ENCODE measurements around the gene ZNF154. TPM values are rescaled to one million over a fixed set of nuclear protein-coding genes. Genes with fewer than 3 reads are reported as not detected.
"Not testable (repeated sequence)": the region's sequence is repeated elsewhere in the genome, so short reads cannot be mapped to it uniquely, and the experiment has no call there.

Gene ZNF154
- 3.5 TPM for total RNA-seq
- long read RNA-seq, partial matches to known transcripts, result 1 of 2 reads
- long read RNA-seq, other reads (novel, unspliced or antisense), result 1 of 2 reads

DNA sequence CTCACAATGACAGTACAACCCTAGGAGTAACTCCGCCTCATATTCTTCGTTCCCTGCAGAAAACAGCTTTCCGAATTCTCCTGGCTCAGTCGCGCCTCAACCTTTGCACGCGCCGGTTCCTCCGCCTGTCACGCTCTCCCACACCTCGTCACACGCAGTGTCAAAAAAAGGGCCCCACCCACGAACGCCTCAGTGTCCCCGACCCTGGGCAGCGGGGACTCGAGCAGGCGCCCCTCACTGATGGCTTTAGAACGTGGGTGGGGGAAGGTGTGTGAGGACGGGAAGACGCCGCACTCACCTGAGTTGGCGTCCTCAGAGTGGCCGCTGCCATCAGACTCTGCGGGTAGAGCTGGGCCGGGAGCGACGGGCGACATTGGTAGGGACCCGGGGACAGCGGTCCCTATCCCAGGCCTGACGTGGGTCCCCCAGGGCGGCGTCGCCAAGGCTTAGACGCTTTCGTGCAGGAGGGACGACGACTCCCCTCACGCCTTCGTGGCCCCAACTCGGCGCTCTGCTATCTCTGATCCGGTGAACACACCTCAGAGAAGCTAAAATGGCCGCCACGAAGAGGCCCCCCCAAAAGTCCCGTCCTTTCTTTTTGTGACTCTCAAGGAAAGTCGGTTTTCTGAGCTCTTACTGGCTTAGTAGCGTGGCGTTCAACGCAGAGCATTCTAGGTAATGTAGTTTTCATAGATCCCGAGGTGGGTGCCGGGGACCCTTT lies at the start of gene ZNF154:
Gene ZNF154 (minus strand): TSS at position 564 of the 721 bp plus-strand sequence. CDS start 233 bp downstream, at position 331.
- ATAC-seq, result peak; percentile 83
- DNase-seq, result peak; percentile 39
- intact Hi-C loops (cut with micrococcal nuclease), result no loop called here

DNA sequence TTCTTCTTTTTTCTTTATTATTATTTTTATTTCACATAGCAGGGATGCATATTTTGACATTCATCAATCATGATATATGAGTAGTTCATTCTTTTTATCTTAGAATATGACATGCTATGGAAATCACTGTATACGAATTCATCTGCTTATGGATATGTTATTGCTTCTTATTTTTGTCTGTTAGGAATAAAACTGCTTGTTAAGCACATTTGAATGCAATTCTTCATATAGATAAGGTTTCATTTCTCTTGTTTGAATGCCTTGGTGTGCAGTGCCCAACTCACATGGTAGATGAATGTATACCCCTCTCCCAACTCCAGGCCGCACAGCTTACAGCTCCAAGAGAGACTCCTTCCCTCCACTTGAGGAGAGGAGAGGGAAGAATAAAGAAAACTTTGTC lies 48.9 kb upstream of the ZNF154 start:
- DNase-seq (no peak), ATAC-seq (no peak)
- intact Hi-C loops (cut with micrococcal nuclease), result no loop called here

DNA sequence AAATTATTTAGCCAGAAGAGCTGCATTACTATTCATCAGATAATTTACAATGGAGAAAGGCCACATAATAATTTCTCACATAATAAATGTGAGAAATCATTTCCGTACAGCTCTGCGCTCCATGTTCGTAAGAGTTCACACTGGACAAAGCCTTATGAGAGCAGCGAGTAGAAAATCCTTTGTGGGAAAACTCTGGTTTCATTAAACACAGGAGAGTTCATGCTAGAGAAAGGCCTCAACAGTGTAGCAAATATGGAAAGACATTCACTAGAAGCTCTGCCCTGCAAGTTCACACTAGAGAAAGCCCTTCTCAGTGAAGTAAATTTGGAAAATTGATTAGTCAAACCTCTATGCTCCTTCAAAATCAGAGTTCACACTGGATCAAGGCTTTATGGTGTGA lies 46.0 kb upstream of the ZNF154 start:
- intact Hi-C loops (cut with micrococcal nuclease), result no loop called here
- DNase-seq, result no peak
- ATAC-seq, result no peak

DNA sequence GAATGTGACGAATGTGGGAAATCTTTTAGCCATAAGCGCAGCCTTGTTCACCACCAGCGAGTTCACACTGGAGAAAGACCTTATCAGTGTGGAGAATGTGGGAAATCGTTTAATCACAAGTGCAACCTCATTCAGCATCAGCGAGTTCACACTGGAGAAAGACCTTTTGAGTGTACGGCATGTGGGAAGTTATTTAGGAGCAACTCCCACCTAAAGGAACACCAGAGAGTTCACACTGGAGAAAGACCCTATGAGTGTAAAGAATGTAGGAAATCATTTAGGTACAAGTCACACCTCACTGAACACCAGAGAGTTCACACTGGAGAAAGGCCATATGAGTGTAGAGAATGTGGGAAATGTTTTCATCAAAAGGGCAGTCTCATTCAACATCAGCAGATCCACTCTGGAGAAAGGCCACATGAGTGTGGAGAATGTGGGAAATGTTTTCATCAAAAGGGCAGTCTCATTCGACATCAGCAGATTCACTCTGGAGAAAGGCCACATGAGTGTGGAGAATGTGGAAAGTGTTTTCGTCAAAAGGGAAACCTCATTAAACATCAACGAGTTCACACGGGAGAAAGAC lies 45.2 kb upstream of the ZNF154 start:
- ATAC-seq (no peak), DNase-seq (no peak)
- intact Hi-C loops (cut with micrococcal nuclease), result no loop called here

DNA sequence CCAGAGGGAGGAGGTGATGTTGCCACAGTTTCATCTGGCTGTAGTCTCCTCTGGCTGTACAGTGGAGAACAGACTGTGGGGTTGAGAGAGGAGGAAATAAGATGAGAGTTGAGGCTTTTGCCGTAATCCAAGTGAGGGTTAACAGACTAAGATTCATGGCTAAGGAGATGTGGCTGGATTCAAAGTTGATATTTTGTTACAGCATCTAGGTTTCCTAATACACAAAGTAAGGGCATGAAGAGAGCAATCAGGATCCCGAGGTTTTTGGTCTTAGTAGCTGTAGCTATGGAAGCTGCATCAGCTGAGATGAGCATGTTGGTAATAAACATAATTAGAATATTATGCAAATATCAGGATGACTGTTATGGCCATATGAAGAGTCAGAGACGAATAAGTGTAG lies 39.0 kb upstream of the ZNF154 start:
- DNase-seq (no peak), ATAC-seq (no peak)
- intact Hi-C loops (cut with micrococcal nuclease), result no loop called here

DNA sequence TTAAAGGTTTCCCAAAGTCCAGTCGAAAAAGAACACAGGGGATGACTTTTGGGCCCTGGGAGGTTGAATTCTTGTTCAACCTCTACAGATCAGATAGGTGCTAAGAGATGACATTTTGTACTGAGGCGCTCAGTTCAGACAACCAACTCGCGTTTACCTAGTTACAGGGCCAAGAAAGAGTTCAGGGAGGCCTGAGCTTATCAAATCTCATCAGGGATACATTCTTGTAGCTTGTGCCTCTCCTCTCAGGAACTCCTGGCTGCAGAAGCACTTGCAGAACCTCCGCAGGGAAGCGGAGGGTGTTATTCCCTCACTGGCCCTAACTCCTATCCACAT lies 38.4 kb upstream of the ZNF154 start:
- intact Hi-C loops (cut with micrococcal nuclease), result no loop called here
- no peak for DNase-seq
- ATAC-seq, result peak; percentile 15

DNA sequence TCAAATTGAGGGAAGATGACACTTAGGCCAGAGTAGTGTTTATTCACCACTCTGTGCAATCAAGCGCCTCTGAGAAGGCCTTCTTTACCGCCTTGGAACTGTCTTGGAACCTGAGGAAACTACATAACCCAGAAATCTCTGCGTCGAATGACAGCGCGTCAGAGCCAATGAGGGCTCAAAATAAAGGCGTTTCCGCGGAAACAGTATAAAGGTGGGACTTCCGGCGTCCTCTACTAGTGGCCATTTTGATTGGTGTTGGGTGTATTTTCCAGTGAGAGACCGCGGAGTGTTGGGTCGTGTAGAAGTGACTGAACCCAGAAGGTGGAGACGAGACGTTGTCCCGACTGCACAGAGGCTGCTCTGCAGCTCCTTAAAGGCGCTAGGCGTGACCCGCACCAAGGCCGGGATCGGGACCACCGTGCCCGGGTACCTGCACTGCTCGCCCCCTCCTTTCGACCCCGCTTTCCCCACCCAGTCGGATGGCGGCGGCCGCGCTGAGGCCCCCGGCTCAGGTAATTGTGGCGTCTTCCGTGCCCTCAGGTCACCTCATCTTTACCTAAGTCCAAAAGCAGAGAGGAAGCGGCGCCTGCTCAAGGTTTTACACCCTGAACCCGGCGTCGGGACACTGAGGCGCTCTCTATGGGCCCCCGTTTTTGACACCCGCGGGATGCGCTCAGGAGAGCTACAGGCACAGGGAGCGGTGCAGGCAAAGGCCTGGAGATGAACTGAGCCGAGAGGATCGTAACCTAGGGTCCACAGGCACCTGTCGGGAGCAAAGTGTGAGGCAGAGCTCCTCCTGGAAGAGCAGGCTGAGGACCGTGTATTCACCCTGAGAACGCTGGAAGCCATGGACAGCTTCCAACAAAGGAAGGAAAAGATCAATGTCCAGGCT lies 37.8 kb upstream of the ZNF154 start, which contains the start of gene ZNF776:
Gene ZNF776 (plus strand): TSS at position 236 of the 892 bp plus-strand sequence. CDS start 244 bp downstream, at position 480.
- peak; percentile 81 for DNase-seq
- peak; percentile 97 for ATAC-seq
- intact Hi-C loops (cut with micrococcal nuclease), result no loop called here

DNA sequence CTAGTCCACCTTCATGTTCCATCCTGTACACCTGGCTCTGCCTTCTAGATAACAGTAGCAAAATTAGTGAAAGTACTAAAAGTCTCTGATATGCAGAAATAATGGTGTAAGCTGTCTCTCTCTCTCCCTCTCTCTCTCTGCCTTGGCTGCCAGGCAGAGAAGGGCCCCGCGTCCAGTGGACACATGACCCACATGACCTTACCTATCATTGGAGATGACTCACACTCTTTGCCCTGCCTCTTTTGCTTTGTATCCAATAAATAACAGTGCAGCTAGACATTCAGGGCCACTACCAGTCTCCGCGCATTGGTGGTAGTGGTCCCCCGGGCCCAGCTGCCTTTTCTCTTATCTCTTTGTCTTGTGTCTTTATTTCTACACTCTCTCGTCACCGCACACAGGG lies 29.8 kb upstream of the ZNF154 start:
- DNase-seq; intact Hi-C loops (cut with micrococcal nuclease); ATAC-seq: not testable (repeated sequence)

DNA sequence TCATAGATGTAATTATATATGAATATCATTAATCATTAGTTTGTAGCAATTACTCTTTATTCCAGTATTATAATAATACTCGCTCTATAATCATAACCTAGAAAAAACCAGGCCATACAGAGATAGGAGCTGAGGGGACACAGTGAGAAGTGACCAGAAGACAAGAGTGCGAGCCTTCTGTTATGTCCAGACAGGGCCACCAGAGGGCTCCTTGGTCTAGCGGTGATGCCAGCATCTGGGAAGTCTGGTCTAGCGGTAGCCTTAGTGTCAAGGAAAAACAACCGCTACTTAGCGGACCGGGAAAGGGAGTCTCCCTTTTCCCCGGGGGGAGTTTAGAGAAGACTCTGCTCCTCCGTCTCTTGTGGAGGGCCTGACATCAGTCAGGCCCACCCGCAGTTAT lies 29.3 kb upstream of the ZNF154 start:
- peak; percentile 86 for ATAC-seq
- DNase-seq, result peak; percentile 70
- intact Hi-C loops (cut with micrococcal nuclease), result not testable (repeated sequence)

DNA sequence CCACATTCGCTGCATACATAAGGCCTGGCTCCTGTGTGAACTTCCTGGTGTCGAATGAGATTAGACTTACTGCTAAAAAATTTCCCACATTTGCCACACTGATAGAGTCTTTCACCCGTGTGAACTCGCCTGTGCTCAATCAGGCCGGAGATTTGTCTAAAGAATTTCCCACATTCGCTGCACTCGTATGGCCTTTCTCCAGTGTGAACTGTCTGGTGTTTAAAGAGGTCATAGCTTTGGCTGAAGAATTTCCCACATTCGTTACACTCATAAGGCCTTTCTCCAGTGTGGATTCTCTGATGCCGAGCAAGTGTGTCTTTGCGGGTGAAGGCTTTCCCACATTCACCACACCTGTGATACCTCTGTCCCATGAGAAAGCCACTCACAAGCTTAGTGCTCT lies 11.9 kb upstream of the ZNF154 start:
- DNase-seq (no peak), ATAC-seq (no peak)
- intact Hi-C loops (cut with micrococcal nuclease), result no loop called here

DNA sequence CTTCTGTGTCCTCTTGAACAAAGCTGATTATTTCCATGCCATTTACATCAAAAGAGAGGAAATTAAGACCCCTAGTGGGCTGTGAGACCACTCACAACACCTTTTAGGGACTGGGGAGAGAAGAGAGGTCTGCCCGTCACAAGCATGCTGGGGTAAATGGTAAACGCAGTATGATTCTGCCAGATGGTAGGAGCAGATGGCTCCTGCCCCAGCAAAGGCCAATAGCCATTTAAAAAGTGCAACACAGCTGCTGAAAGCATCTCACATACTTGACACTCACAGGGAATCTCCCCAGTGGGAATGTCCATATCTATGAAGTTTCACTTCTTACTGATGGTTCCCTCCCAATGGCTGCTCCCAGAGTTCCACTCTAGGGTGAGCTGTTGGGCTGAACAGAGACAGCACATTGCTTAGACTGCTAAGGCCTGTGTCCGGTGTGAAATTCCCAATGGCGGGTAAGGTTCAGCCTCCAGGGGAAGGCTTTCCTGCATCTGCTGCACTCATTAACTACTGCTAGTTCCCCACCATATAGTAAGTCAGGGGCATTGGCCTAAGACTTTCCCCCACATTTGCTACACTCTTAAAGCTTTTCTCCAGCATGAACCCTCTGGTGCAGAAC lies 11.0 kb upstream of the ZNF154 start:
- ATAC-seq (no peak), DNase-seq (no peak)
- intact Hi-C loops (cut with micrococcal nuclease), result no loop called here

DNA sequence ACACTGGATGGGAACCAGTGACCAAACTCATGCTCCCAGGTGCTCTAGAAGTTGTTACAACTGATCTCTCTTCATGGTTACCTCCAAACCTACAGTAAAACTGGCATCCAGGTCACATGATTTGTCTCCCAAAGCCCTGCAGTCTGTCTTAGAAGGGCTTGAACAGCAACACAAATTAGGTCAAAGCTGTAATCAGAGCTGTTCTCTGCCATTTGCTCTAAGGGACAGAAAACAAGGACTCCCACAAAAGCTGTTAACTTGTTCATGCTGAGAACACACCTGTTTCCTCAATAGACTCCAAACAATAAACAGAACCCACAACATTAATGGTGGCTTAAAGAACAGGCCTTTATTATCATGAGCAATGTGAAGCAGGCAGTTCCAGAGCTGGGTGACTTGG lies 10.4 kb upstream of the ZNF154 start:
- no peak for ATAC-seq
- DNase-seq, result no peak
- intact Hi-C loops (cut with micrococcal nuclease), result no loop called here

DNA sequence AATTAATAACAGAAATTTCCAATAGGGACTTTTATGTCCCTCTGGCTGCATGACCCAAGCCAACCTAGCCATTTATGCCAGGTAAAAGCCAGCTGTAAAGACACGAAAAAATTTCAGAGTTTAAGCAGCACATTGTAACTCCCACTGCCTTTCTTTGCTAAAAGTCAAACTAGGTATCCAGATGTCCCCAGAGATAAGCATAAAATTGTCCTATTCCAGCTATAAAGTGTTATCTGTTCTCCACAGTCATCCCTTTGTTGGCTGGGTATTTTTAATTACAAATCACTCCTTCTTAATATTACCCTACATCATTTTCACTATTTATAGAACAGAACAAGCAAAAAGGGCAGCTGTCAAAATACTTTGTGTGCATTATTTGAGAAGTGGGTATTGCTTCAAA lies 3.2 kb upstream of the ZNF154 start:
- no peak for DNase-seq
- intact Hi-C loops (cut with micrococcal nuclease), result no loop called here
- no peak for ATAC-seq

DNA sequence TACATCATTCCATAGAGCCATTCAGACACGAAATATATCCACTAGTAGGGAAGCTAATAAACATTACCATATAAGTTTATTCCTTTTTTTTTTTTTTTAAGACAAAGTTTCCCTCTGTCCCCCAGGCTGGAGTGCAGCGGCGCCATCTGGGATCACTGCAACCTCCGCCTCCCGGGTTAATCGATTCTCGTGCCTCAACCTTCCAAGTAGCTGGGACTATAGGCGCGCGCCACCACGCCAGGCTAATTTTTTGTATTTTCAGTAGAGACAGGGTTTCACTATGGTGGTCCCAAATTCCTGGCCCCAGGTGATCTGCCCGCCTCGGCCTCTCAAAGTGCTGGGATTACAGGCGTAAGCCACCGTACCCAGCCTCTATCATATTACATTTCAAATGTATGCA lies 612 bp upstream of the ZNF154 start:
- intact Hi-C loops (cut with micrococcal nuclease), result no loop called here
- DNase-seq (no peak), ATAC-seq (no peak)

DNA sequence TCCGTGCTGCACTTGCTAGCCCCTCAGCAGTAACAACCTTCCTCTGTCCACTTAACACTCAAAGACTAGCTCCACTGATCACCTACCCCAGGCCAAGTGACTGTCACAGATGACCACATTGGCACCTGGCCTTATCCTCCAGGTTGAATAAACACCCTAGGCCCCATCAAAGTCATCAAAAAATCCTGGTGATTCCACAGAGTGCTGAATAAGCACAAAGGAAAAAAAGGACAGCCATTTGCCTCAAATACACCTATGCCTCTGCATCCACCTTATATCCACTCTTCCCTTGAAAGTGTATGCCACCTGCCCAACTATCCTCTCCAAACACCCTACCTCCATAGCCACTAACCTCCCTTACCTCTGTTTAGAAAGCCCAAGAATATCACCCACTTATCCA lies 2.7 kb downstream of the ZNF154 start:
- no peak for ATAC-seq
- no peak for DNase-seq
- intact Hi-C loops (cut with micrococcal nuclease), result no loop called here

DNA sequence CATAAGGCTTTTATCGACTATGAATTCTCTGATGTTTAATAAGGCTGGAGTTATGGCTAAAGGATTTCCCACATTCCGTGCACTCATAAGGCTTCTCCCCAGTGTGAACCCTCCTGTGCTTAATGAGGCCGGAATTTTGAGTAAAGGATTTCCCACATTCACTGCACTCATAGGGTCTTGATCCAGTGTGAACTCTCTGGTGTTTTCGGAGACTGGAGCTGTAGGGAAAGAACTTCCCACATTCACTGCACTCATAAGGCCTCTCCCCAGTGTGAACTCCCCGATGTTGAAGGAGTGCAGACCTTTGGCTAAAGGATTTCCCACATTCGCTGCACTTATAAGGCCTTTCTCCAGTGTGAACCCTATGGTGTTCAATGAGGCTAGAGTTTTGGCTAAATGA lies 7.4 kb downstream of the ZNF154 start:
- ATAC-seq (no peak), DNase-seq (no peak)
- intact Hi-C loops (cut with micrococcal nuclease), result no loop called here

DNA sequence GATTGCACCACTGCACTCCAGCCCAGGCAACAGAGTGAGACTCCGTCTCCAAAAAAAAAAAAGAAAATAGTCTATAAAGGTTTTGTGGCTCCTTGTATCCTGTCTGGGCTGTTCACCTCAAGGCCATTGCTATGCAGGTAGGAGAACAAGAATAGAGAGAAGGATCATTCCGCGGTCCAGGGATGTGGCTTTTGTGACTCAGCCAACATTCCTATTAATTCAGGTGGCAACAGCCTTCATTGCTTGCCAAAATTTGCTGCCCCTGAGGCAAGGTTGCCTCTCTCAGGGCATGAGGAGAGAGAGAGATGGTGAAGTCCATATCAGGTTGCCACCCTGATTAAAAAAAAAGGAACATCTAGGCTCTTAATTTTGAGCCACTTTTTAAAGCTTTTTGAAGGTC lies 19.3 kb downstream of the ZNF154 start:
- intact Hi-C loops (cut with micrococcal nuclease), result no loop called here
- no peak for DNase-seq
- ATAC-seq, result no peak

DNA sequence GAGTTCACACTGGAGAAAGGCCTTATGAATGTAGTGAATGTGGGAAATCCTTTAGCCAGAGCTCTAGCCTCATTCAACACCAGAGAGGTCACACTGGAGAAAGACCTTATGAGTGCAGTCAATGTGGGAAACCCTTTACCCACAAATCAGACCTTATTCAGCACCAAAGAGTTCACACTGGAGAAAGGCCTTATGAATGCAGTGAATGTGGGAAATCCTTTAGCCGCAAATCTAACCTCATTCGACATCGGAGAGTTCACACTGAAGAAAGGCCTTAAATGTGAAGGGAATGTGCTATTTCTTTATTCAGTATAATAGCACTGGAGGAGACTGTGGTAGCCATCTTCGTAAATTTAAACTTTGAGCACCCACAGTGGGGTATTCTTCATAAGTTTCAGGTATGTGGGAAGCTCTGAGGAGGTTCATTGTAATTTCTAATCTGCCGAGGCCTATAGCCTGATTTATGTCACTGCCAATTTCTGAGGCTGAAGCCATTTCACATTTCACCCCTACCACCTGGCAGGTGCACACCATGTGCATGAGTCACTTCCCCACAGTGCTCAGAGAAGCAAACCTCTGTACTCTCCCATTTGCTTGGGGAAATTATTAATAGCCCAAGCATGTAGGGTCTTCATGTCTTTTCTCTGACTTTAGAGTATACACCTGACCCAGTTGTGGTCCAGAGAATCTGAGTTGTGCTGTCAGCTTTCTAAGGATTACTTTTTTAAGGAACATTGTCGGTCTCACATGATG lies 20.8 kb downstream of the ZNF154 start:
- DNase-seq, result no peak
- ATAC-seq, result no peak
- intact Hi-C loops (cut with micrococcal nuclease), result no loop called here
